HG03558 (cell line): ENCODE data around the gene IPP.
"Not testable (repeated sequence)": the region's sequence is repeated elsewhere in the genome, so short reads cannot be mapped to it uniquely, and the experiment has no call there.

Experiments used
- ATAC-seq: cut with Tn5 transposase; IDR thresholded peaks from one replicate; pipeline ENCODE4 v1.9.1; 2021; ENCODE audit warnings: moderate number of reproducible peaks; ENCODE audit not compliant: unreplicated experiment; ENCODE audit errors: extremely low read depth

IPP gene

GRCh38 chr1:45750298-45751038 is at the start of gene IPP:
Gene IPP (minus strand): TSS chr1:45750653. CDS start chr1:45746411, 4,242 bp downstream.
- ATAC-seq: peak; percentile 75

- no peak for ATAC-seq
Observed at GRCh38 chr1:45796946-45797345, 46.5 kb upstream of the IPP start.

- ATAC-seq: no peak
Observed at GRCh38 chr1:45796381-45796780, 45.9 kb upstream of the IPP start.

GRCh38 chr1:45793942-45794604 is 43.6 kb upstream of the IPP start:
- ATAC-seq: no peak

GRCh38 chr1:45792744-45793143 is 42.3 kb upstream of the IPP start:
- ATAC-seq: no peak

- ATAC-seq: no peak
Observed at GRCh38 chr1:45789601-45790000, 39.1 kb upstream of the IPP start.

GRCh38 chr1:45787905-45788304 is 37.5 kb upstream of the IPP start:
- no peak for ATAC-seq

- no peak for ATAC-seq
Observed at GRCh38 chr1:45785583-45785982, 35.1 kb upstream of the IPP start.

- no peak for ATAC-seq
Observed at GRCh38 chr1:45775794-45776193, 25.3 kb upstream of the IPP start.

- ATAC-seq: no peak
Observed at GRCh38 chr1:45772971-45773370, 22.5 kb upstream of the IPP start.

- ATAC-seq: no peak
Observed at GRCh38 chr1:45769261-45769932, 18.9 kb upstream of the IPP start.

- no peak for ATAC-seq
Observed at GRCh38 chr1:45767035-45767434, 16.6 kb upstream of the IPP start.

- no peak for ATAC-seq
Observed at GRCh38 chr1:45765999-45766792, 15.7 kb upstream of the IPP start.

- no peak for ATAC-seq
Observed at GRCh38 chr1:45762291-45762690, 11.8 kb upstream of the IPP start.

GRCh38 chr1:45755697-45756096 is 5.2 kb upstream of the IPP start:
- ATAC-seq: no peak

- ATAC-seq: no peak
Observed at GRCh38 chr1:45753248-45754037, 3.0 kb upstream of the IPP start.

- no peak for ATAC-seq
Observed at GRCh38 chr1:45752441-45753052, 2.1 kb upstream of the IPP start.

GRCh38 chr1:45752014-45752413 is 1.6 kb upstream of the IPP start:
- ATAC-seq: no peak

GRCh38 chr1:45751039-45751838 is 786 bp upstream of the IPP start:
- ATAC-seq: not testable (repeated sequence)
